ENCODE measurements around the gene KIF11. TPM values are rescaled to one million over a fixed set of nuclear protein-coding genes. Genes with fewer than 3 reads are reported as not detected.

The KIF11 gene
- total RNA-seq, 1 donor, result 4.0 TPM

DNA sequence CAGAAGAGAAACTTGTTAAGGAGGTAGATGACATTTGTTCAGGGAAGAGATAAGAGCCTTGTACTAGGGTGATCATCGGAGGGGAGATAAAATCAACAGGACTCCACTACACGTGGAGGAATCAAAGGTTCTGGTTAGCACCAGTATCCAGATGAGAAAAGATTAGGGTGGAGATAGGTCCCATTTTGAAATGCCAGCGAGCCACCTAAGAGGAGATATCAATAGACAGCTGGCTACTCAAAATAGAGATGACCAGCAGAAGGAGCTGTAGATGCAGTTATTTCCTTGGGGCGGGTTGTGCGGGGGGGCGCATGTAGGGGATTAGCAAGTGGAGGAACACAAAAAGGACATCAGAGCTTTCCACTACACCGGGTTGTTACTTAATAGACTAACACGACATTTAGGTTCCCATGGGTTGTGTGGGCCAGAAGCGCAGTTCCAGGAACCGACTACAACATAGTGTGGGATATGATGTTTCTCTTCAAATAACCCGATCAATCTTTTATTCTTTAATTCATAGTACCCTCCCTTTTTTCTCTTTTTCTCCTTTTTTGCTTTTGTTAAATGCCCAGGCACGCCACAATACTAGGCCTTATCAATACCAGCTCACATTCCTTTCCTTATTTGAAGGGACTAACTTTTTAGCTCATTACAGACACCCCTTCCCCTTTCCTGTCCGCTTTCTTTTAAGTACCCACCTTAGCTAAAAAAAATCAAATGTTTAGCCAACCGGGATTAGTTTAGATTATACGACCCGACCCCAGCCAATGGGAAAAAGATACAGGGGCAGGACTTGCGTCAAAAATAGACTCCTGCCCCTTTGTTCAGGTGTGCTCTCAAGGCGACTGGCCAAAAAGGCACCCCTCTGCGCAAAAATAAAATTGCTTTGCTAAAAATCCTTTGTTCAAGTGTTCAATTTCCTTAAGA is 2.0 kb upstream of the KIF11 start:
- Histone ChIP-seq H2AFZ (ENCODE audit: low read length) (peak overlapping the region; percentile 84), H3K4me3 (ENCODE audit: insufficient read depth, low read length) (peak overlapping the region; percentile 82), H3K9me3 (ENCODE audit: low read depth, low read length) (no peaks in the 10 kb centered on the region), H3K36me3 (ENCODE audit: insufficient read depth, low read length) (no peaks in the 10 kb centered on the region), H4K20me1 (ENCODE audit: insufficient read depth, low read length) (no peaks in the 10 kb centered on the region), H3K79me2 (ENCODE audit: insufficient read depth, low read length) (peaks cover 30% of the 10 kb centered on the region), H3K27me3 (ENCODE audit: insufficient read depth, low read length) (no peaks in the 10 kb centered on the region), H3K27ac (ENCODE audit: low read depth, low read length) (peak overlapping the region; percentile 87), H3K4me1 (ENCODE audit: insufficient read depth, low read length) (peaks cover 19% of the 10 kb centered on the region), H3K4me2 (ENCODE audit: insufficient read depth, low read length) (peak overlapping the region; percentile 77)
- TF ChIP-seq, protein P1, sequence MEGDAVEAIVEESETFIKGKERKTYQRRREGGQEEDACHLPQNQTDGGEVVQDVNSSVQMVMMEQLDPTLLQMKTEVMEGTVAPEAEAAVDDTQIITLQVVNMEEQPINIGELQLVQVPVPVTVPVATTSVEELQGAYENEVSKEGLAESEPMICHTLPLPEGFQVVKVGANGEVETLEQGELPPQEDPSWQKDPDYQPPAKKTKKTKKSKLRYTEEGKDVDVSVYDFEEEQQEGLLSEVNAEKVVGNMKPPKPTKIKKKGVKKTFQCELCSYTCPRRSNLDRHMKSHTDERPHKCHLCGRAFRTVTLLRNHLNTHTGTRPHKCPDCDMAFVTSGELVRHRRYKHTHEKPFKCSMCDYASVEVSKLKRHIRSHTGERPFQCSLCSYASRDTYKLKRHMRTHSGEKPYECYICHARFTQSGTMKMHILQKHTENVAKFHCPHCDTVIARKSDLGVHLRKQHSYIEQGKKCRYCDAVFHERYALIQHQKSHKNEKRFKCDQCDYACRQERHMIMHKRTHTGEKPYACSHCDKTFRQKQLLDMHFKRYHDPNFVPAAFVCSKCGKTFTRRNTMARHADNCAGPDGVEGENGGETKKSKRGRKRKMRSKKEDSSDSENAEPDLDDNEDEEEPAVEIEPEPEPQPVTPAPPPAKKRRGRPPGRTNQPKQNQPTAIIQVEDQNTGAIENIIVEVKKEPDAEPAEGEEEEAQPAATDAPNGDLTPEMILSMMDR (IDR thresholded peaks at IDR 0.05; ENCODE audit: extremely low read depth, low read depth, low read length), result peak; percentile 49
- DNase-seq (ENCODE audit: insufficient read length, low spot score, missing footprints), result peak; percentile 59

DNA sequence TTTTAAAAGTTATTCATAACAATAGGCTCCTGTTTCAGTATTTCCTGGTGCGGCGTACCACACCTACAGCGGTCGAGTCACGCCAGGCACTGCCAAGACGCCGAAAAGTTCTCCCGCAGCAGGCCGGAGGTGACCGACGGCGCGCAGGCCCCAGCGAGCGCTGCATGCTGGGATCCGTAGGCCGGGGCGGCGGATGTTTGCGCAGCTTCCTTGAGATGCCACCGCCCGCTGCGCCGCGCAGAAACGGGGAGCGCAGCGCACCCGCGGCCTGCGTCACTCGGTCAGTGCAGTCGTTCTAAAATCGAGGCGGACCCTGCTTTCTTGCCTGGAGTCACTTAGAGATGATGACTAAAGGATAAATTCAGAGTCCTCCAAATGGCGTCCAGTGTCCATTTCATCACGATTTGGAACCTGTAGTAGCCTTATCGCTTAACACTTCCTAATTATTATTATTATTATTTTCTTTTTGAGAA is 1.3 kb upstream of the KIF11 start:
- H4K20me1 ChIP-seq (ENCODE audit: insufficient read depth, low read length), result no peaks in the 10 kb centered on the region
- H3K4me2 ChIP-seq (ENCODE audit: insufficient read depth, low read length), result peak overlapping the region; percentile 77
- DNase-seq (ENCODE audit: insufficient read length, low spot score, missing footprints), result peak; percentile 90
- peaks cover 37% of the 10 kb centered on the region for H3K79me2 ChIP-seq (ENCODE audit: insufficient read depth, low read length)
- H3K9me3 ChIP-seq (ENCODE audit: low read depth, low read length), result no peaks in the 10 kb centered on the region
- peaks cover 23% of the 10 kb centered on the region for H3K4me1 ChIP-seq (ENCODE audit: insufficient read depth, low read length)
- TF ChIP-seq, protein P1 (IDR thresholded peaks at IDR 0.05; ENCODE audit: extremely low read depth, low read depth, low read length), result no peak
- peak overlapping the region; percentile 82 for H3K4me3 ChIP-seq (ENCODE audit: insufficient read depth, low read length)
- no peaks in the 10 kb centered on the region for H3K27me3 ChIP-seq (ENCODE audit: insufficient read depth, low read length)
- H3K36me3 ChIP-seq (ENCODE audit: insufficient read depth, low read length), result no peaks in the 10 kb centered on the region
- peak overlapping the region; percentile 84 for H2AFZ ChIP-seq (ENCODE audit: low read length)
- peak overlapping the region; percentile 87 for H3K27ac ChIP-seq (ENCODE audit: low read depth, low read length)

DNA sequence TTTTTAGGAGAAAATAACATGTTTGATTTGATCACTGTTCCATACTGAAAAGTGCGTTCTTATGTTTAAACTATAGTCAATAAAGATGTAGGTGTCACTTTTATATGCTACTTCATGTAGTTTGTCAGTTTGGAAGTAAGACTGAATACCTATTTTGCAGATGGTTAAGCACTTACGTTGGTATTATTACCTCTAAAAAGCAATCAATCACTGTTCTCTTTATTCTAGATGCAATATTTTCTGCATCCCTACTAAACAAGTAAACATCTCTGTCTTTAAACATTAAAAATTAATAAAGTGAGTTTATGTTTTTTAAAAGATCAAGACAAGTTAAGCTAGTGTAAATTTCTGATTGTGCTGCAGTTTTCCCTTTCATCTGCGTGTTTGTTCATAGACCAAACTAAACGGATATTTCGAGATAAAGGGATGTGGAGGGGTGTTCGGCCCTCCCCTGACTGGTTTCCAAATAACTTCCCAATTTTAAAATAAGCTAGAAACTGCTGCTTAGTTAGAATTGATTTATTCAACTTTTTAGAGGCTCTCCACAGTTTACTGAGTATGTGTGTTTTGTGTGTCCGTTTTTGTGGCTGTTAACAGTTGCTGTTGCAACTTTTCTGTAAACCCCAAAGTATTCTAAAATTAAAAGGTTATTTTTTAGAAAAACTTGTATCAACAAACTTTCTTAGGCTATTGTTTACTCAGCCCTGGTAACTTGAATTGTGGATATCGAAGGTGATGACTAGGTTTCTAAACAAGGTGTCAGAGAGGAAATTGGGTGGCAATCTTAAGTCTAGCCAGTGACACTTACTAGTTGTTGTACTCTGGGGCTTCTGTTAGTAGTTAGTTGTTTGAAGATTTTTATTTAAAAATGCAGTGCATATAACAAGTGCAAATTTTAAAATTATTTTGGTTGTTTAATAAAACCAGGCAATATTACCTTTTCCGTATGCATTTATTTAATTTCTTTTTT is 974 bp downstream of the KIF11 start:
- H3K4me1 ChIP-seq (ENCODE audit: insufficient read depth, low read length), result peaks cover 24% of the 10 kb centered on the region
- peak overlapping the region; percentile 84 for H2AFZ ChIP-seq (ENCODE audit: low read length)
- no peaks in the 10 kb centered on the region for H3K27me3 ChIP-seq (ENCODE audit: insufficient read depth, low read length)
- DNase-seq (ENCODE audit: insufficient read length, low spot score, missing footprints), result peak; percentile 39
- peak overlapping the region; percentile 87 for H3K27ac ChIP-seq (ENCODE audit: low read depth, low read length)
- TF ChIP-seq, protein P1 (IDR thresholded peaks at IDR 0.05; ENCODE audit: extremely low read depth, low read depth, low read length), result no peak
- H3K4me2 ChIP-seq (ENCODE audit: insufficient read depth, low read length), result peak overlapping the region; percentile 77
- H4K20me1 ChIP-seq (ENCODE audit: insufficient read depth, low read length), result no peaks in the 10 kb centered on the region
- peak overlapping the region; percentile 82 for H3K4me3 ChIP-seq (ENCODE audit: insufficient read depth, low read length)
- H3K9me3 ChIP-seq (ENCODE audit: low read depth, low read length), result no peaks in the 10 kb centered on the region
- H3K79me2 ChIP-seq (ENCODE audit: insufficient read depth, low read length), result peaks cover 60% of the 10 kb centered on the region
- H3K36me3 ChIP-seq (ENCODE audit: insufficient read depth, low read length), result no peaks in the 10 kb centered on the region

All from osteoblast (primary cell).